Suprapubic skin (tissue), 4 donors: ENCODE measurements around the gene INS. TPM values are rescaled to one million over a fixed set of nuclear protein-coding genes. Genes with fewer than 3 reads are reported as not detected.

Experiments
- DNase-seq, 2 donors: peaks; one replicate each; pipeline ENCODE4 v3.0.0-alpha.2; 2019; ENCODE audit warnings: low spot score in 2 of 2
- H3K27ac ChIP-seq: fragments of 200-600 bp; sonication (generic); one replicate; pipeline ENCODE4 v1.5.1; 2019
- H3K27me3 ChIP-seq: fragments of 200-600 bp; sonication (generic); one replicate; pipeline ENCODE4 v1.5.1; 2019
- H3K36me3 ChIP-seq: fragments of 200-600 bp; sonication (generic); one replicate; pipeline ENCODE4 v1.5.1; 2019
- H3K4me1 ChIP-seq: fragments of 200-600 bp; sonication (generic); one replicate; pipeline ENCODE4 v1.5.1; 2019
- H3K4me3 ChIP-seq: fragments of 200-600 bp; sonication (generic); one replicate; pipeline ENCODE4 v1.5.1; 2019; ENCODE audit warnings: mild to moderate bottlenecking
- H3K9me3 ChIP-seq: fragments of 200-600 bp; sonication (generic); one replicate; pipeline ENCODE4 v1.5.1; 2019
- CTCF ChIP-seq, 2 donors: fragments of 200-600 bp in 1 of 2; fragments of 450-650 bp in 1 of 2; sonication (generic) in 1 of 2; IDR thresholded peaks; one replicate each; pipeline ENCODE4 v1.5.1; 2016 to 2019; ENCODE audit warnings: antibody characterized with exemption in 2 of 2, mild to moderate bottlenecking in 1 of 2, moderate library complexity in 1 of 2
- EP300 ChIP-seq: sonication (generic); formaldehyde crosslinking; IDR thresholded peaks from one replicate; pipeline ENCODE4 v1.6.1; 2017; ENCODE audit warnings: antibody characterized with exemption
- POLR2A ChIP-seq, 2 donors: fragments of 450-650 bp; IDR thresholded peaks; one replicate each; pipeline ENCODE4 v1.6.1; 2017; ENCODE audit warnings: antibody characterized with exemption in 2 of 2, mild to moderate bottlenecking in 2 of 2, moderate library complexity in 2 of 2
- POLR2AphosphoS5 ChIP-seq, 3 donors: sonication (generic); formaldehyde crosslinking; IDR thresholded peaks; one replicate each; pipeline ENCODE4 v1.6.1; 2017; ENCODE audit warnings: antibody characterized with exemption in 3 of 3
- WGBS: methylation state at CpG from one replicate; pipeline ENCODE4 v1.1.5; 2018; 5-methylcytosine and 5-hydroxymethylcytosine counted together
- total RNA-seq, 4 donors: library from RNA; depleted of rRNA; stranded (reverse); fragments of >200 nt; gene quantifications; one replicate each; pipeline ENCODE4 v1.1.0, GENCODE V29; 2016

The INS gene
- total RNA-seq, 4 donors from 2014 or later: not detected

DNA sequence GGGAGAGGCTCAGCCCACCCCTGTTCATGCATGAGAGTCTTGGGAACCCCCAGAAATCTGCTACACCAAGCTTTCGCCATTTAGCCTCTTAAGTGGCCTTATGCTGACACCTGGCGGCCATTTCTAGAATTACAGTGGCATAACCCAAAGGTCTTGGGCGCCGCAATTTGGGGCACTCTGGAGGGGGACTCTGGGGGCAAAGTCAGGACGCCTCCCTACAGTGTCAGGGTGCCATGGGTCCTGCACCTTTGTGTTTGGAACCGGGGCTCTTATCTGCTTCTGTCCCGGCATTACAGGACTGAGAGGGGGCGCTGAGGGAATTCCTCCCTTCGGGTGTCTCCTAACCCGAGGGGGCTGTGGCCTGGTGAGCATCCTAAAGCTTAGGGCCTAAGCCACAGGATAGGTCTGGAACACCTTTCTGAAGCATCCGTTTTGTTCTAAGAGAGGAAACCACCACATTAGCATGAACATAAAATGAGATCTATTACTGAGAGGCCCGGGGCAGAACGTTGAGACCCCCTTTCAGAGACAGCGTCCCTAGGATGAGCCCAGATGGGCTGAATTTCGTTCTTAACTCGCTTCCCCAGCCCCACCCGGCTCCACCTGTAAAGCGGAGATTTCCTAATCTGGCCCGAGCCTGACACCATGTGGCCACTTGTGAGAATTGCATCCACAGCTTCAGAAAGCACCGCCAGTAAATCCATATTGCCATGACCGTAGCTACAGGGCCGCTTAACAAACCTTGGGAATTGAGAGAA is 9.3 kb downstream of the INS start:
- no peaks in the 10 kb centered on the region for H3K36me3 ChIP-seq
- under 1% methylated on average over 20 of the region's 22 CpGs for WGBS
- no peaks in the 10 kb centered on the region for H3K9me3 ChIP-seq
- H3K4me1 ChIP-seq: peaks cover 5% of the 10 kb centered on the region
- peak; percentile 81 to 88 for DNase-seq
- peaks cover 55% of the 10 kb centered on the region for H3K27me3 ChIP-seq
- H3K4me3 ChIP-seq: no peak overlapping the region
- no peak for TF ChIP-seq EP300
- peak; percentile 80 to 90 for TF ChIP-seq CTCF (IDR thresholded peaks at IDR 0.05)
- no peak overlapping the region for H3K27ac ChIP-seq

GRCh38 chr11:2149864-2150847 is 10.9 kb downstream of the INS start:
- Histone ChIP-seq H3K36me3 (no peaks in the 10 kb centered on the region), H3K27ac (no peak overlapping the region), H3K4me1 (peaks cover 5% of the 10 kb centered on the region), H3K4me3 (no peak overlapping the region), H3K9me3 (no peaks in the 10 kb centered on the region), H3K27me3 (peaks cover 61% of the 10 kb centered on the region)
- TF ChIP-seq CTCF (IDR thresholded peaks at IDR 0.05) (peak in 1 of 2 donors; percentile 23), EP300 (no peak)
- DNase-seq: no peak
- 18% methylated on average over 11 of the region's 11 CpGs for WGBS

GRCh38 chr11:2149460-2149859 is 11.5 kb downstream of the INS start:
- no peak overlapping the region for H3K4me3 ChIP-seq
- no peaks in the 10 kb centered on the region for H3K9me3 ChIP-seq
- DNase-seq: no peak
- no peak overlapping the region for H3K27ac ChIP-seq
- TF ChIP-seq POLR2AphosphoS5 (IDR thresholded peaks at IDR 0.05) (no peak), POLR2A (IDR thresholded peaks at IDR 0.05) (no peak), EP300 (no peak), CTCF (IDR thresholded peaks at IDR 0.05) (no peak)
- no peaks in the 10 kb centered on the region for H3K36me3 ChIP-seq
- peaks cover 7% of the 10 kb centered on the region for H3K4me1 ChIP-seq
- H3K27me3 ChIP-seq: peaks cover 68% of the 10 kb centered on the region
- 29% methylated on average over 4 of the region's 8 CpGs for WGBS

GRCh38 chr11:2148595-2148994 is 12.4 kb downstream of the INS start:
- H3K4me1 ChIP-seq: peaks cover 15% of the 10 kb centered on the region
- no peak overlapping the region for H3K27ac ChIP-seq
- peaks cover 77% of the 10 kb centered on the region for H3K27me3 ChIP-seq
- no peak overlapping the region for H3K4me3 ChIP-seq
- WGBS: 62% methylated on average over 4 of the region's 5 CpGs
- no peaks in the 10 kb centered on the region for H3K9me3 ChIP-seq
- no peak for TF ChIP-seq EP300
- no peak for TF ChIP-seq POLR2A (IDR thresholded peaks at IDR 0.05)
- no peak for TF ChIP-seq POLR2AphosphoS5 (IDR thresholded peaks at IDR 0.05)
- TF ChIP-seq CTCF (IDR thresholded peaks at IDR 0.05): no peak
- H3K36me3 ChIP-seq: no peaks in the 10 kb centered on the region
- no peak for DNase-seq

GRCh38 chr11:2147391-2147790 is 13.6 kb downstream of the INS start:
- peaks cover 89% of the 10 kb centered on the region for H3K27me3 ChIP-seq
- H3K36me3 ChIP-seq: no peaks in the 10 kb centered on the region
- DNase-seq: no peak
- no peak overlapping the region for H3K27ac ChIP-seq
- H3K9me3 ChIP-seq: no peaks in the 10 kb centered on the region
- 52% methylated on average over 3 of the region's 11 CpGs for WGBS
- H3K4me3 ChIP-seq: no peak overlapping the region
- H3K4me1 ChIP-seq: peaks cover 17% of the 10 kb centered on the region
- no peak for TF ChIP-seq CTCF (IDR thresholded peaks at IDR 0.05)
- TF ChIP-seq EP300: no peak
- TF ChIP-seq POLR2A (IDR thresholded peaks at IDR 0.05): no peak
- no peak for TF ChIP-seq POLR2AphosphoS5 (IDR thresholded peaks at IDR 0.05)
